ENCODE data around the gene GRID1.

GRCh38 chr10:86325158-86325557 lies 41.4 kb downstream of the GRID1 start:
- TF ChIP-seq CTCF (IDR thresholded peaks at IDR 0.05) = no peak
- TF ChIP-seq ZFX (IDR thresholded peaks at IDR 0.05; ENCODE audit: borderline replicate concordance) = no peak

All from 22Rv1 (cell line).